K562 (cell line): ENCODE data around the gene COX7A2. TPM values are rescaled to one million over a fixed set of nuclear protein-coding genes. Genes with fewer than 3 reads are reported as not detected.

Experiments used
- ATAC-seq: fragments of 200-7000 bp; cut with Tn5 transposase; 3 replicates; pipeline ENCODE4 v1.9.1; 2020; ENCODE audit warnings: moderate library complexity
- BruUV-seq: library from RNA; stranded (reverse); fragments of 400-500 nt; replicated peaks from 2 replicates; lab custom pipeline; 2021; lab: Mats Ljungman, UMichigan
- CTCF ChIA-PET: fragments of 300-600 bp; formaldehyde crosslinking; extraction: SDS; loops from one replicate; lab custom pipeline; 2021; ENCODE audit warnings: low intra/inter-chr PET ratio; lab: Yijun Ruan, JAX
- POLR2A ChIA-PET: fragments of 300-600, 350-650 bp; sonication (Branson Sonifier 250); formaldehyde crosslinking; extraction: SDS; loops from one replicate; lab custom pipeline; 2021; ENCODE audit warnings: antibody characterized with exemption, inconsistent platforms; lab: Yijun Ruan, JAX
- DNase-seq, 4 experiments: peaks; one replicate each; pipeline versions ENCODE4 v3.0.0 to v3.0.0-alpha.2; 2011 to 2018; ENCODE audit warnings: low spot score in 3 of 4, mixed read lengths in 3 of 4; ENCODE audit errors: extremely low read depth in 1 of 4
- FAIRE-seq: peaks from 2 replicates; lab custom pipeline; 2011; peaks lifted over from hg19 to GRCh38; lab: Jason Lieb, UNC
- H2AFZ ChIP-seq: 2 replicates; pipeline ENCODE4 v1.6.0; 2011; ENCODE audit warnings: low read depth, low read length, control low read depth, inconsistent platforms
- H3K27ac ChIP-seq: fragments of 200-600 bp; 3 replicates; pipeline ENCODE4 v1.8.0; 2011; ENCODE audit warnings: low read depth, mild to moderate bottlenecking, control low read depth, inconsistent platforms, low read length, moderate library complexity, mixed read lengths; ENCODE audit errors: extremely low read depth
- H3K27me3 ChIP-seq, 2 experiments: fragments of 300-600 bp in 1 of 2; 2 replicates in 1 of 2; 3 replicates in 1 of 2; pipeline versions ENCODE4 v1.6.0 to v1.8.0; 2011; ENCODE audit warnings: inconsistent platforms in 2 of 2, low read length in 2 of 2, mild to moderate bottlenecking in 1 of 2, mixed read lengths in 1 of 2, moderate library complexity in 1 of 2; ENCODE audit not compliant: control insufficient read depth in 2 of 2, insufficient read depth in 2 of 2
- H3K36me3 ChIP-seq: fragments of 300-600 bp; 3 replicates; pipeline ENCODE4 v1.8.0; 2011; ENCODE audit warnings: mild to moderate bottlenecking, low read length, inconsistent platforms; ENCODE audit not compliant: control insufficient read depth, insufficient read depth
- H3K4me1 ChIP-seq, 2 experiments: fragments of 200-600 bp in 1 of 2; replicated peaks in 1 of 2; 2 replicates in 1 of 2; 3 replicates in 1 of 2; pipeline versions ENCODE4 v1.5.1 to v1.8.0; 2011; ENCODE audit warnings: inconsistent platforms in 2 of 2, low read length in 2 of 2, mild to moderate bottlenecking in 1 of 2, mixed read lengths in 1 of 2, moderate library complexity in 1 of 2; ENCODE audit not compliant: control insufficient read depth in 2 of 2, insufficient read depth in 2 of 2
- H3K4me2 ChIP-seq: 2 replicates; pipeline ENCODE4 v1.6.1; 2011; ENCODE audit warnings: low read length, control low read depth, inconsistent platforms, mixed read lengths; ENCODE audit not compliant: insufficient read depth
- H3K4me3 ChIP-seq: fragments of 200-600 bp; sonication (generic), shearing (Covaris generic); 2 replicates; pipeline ENCODE4 v1.5.1; 2016; ENCODE audit warnings: control low read depth, inconsistent platforms
- H3K79me2 ChIP-seq: fragments of 200-600 bp; 3 replicates; pipeline ENCODE4 v1.8.0; 2011; ENCODE audit warnings: low read length, inconsistent platforms; ENCODE audit not compliant: control insufficient read depth, insufficient read depth
- H3K9ac ChIP-seq, 2 experiments: 2 replicates each; pipeline versions ENCODE4 v1.6.0 to v1.6.1; 2011; ENCODE audit warnings: low read depth in 2 of 2, low read length in 2 of 2, control low read depth in 1 of 2, inconsistent platforms in 1 of 2, mild to moderate bottlenecking in 1 of 2, mixed read lengths in 1 of 2; ENCODE audit not compliant: insufficient read depth in 1 of 2
- H3K9me1 ChIP-seq: one replicate; pipeline ENCODE4 v1.6.0; 2011; ENCODE audit warnings: inconsistent platforms, mild to moderate bottlenecking, low read length, moderate library complexity; ENCODE audit not compliant: control insufficient read depth, insufficient read depth
- H3K9me3 ChIP-seq: replicated peaks from 2 replicates; pipeline ENCODE4 v1.5.1; 2011; ENCODE audit warnings: low read depth, low read length, inconsistent platforms; ENCODE audit not compliant: control insufficient read depth, insufficient read depth
- H4K20me1 ChIP-seq: replicated peaks from 2 replicates; pipeline ENCODE4 v1.6.1; 2011; ENCODE audit warnings: low read length, inconsistent platforms, mixed read lengths; ENCODE audit not compliant: control insufficient read depth, insufficient read depth
- HMGN3 ChIP-seq: IDR thresholded peaks from 2 replicates; pipeline ENCODE4 v1.6.1; 2011; ENCODE audit warnings: borderline replicate concordance, low read depth, mild to moderate bottlenecking, mixed read lengths, low read length; ENCODE audit not compliant: insufficient read length; ENCODE audit errors: extremely low read depth
- MCM7 ChIP-seq, 2 experiments: fragments of 450-650 bp; IDR thresholded peaks; 2 replicates each; pipeline ENCODE4 v1.6.1; 2016 to 2018
- NCOA1 ChIP-seq: fragments of 450-650 bp; IDR thresholded peaks from 2 replicates; pipeline ENCODE4 v1.6.1; 2016; ENCODE audit warnings: low read depth
- PHB2 ChIP-seq: fragments of 450-650 bp; IDR thresholded peaks from 2 replicates; pipeline ENCODE4 v1.6.1; 2017; ENCODE audit warnings: low read depth
- RBM14 ChIP-seq: fragments of 200-400 bp; formaldehyde crosslinking; IDR thresholded peaks from 2 replicates; pipeline ENCODE4 v1.6.1; 2018; ENCODE audit warnings: low read depth, mild to moderate bottlenecking, low read length, moderate library complexity, borderline replicate concordance; ENCODE audit not compliant: insufficient read depth
- SMARCB1 ChIP-seq: IDR thresholded peaks from 2 replicates; pipeline ENCODE4 v1.6.1; 2011; ENCODE audit warnings: improper control_type of control experiment, low read depth; ENCODE audit not compliant: insufficient read length
- TBP ChIP-seq: optimal IDR thresholded peaks from 2 replicates; pipeline ENCODE3; 2011; ENCODE audit warnings: low read depth, low read length, improper control_type of control experiment
- ZNF184 ChIP-seq: sonication (generic); formaldehyde crosslinking; IDR thresholded peaks from 2 replicates; pipeline ENCODE4 v1.5.0; 2020; ENCODE audit warnings: missing genetic modification reagents
- ZNF24 ChIP-seq: fragments of 450-650 bp; IDR thresholded peaks from 2 replicates; pipeline ENCODE4 v1.6.1; 2016
- ZNF354B ChIP-seq: fragments of 250-450 bp; sonication (Bioruptor Pico); IDR thresholded peaks from 2 replicates; pipeline ENCODE4 v1.4.0; 2020
- ZNF77 ChIP-seq: fragments of 250-450 bp; sonication (Bioruptor Pico); IDR thresholded peaks from 2 replicates; pipeline ENCODE4 v1.5.0; 2020
- WGBS: fragments of 100-300 bp; shearing (Covaris generic); methylation state at CpG from one replicate; pipeline ENCODE4 v1.1.6; 2016; ENCODE audit warnings: low coverage, mixed read lengths; ENCODE audit not compliant: insufficient coverage; ENCODE audit errors: missing lambda C conversion rate; 5-methylcytosine and 5-hydroxymethylcytosine counted together
- in situ Hi-C: fragments of 300-500 bp; cut with MboI; formaldehyde crosslinking; loops from 4 replicates; pipeline ENCODE4 v1.15.0; 2018; ENCODE audit warnings: inconsistent platforms, mixed read lengths
- intact Hi-C: fragments of 100-400 bp; cut with micrococcal nuclease; formaldehyde crosslinking; loops from 2 replicates; pipeline ENCODE4 v1.14.2; 2022
- polyA plus RNA-seq, 8 experiments: library from polyadenylated mRNA; depleted of rRNA in 4 of 8; stranded (reverse) in 5 of 8; unstranded in 3 of 8; fragments of >200 nt; fragmentation: Nextera tagmentation in 2 of 8; fragmentation: Illumina TruSeq in 1 of 8; extraction: Ambion mirVana in 2 of 8; extraction: Trizol in 1 of 8; gene quantifications; 2 replicates each; pipeline versions ENCODE4 v1.2.1 to v1.2.3, GENCODE V29; 2011 to 2014; ENCODE audit warnings: inconsistent platforms in 1 of 8, missing spikeins in 1 of 8
- total RNA-seq, 7 experiments: library from RNA; depleted of rRNA in 6 of 7; stranded (reverse); fragments of >200 nt in 6 of 7; fragmentation: Illumina TruSeq in 2 of 7; extraction: Trizol in 2 of 7; gene quantifications; 2 replicates each; pipeline versions ENCODE4 v1.2.1 to v1.2.3, GENCODE V29; 2011 to 2021; ENCODE audit warnings: low replicate concordance in 1 of 7
- TF ChIP-seq, protein P1 (sequence below): sonication (generic); formaldehyde crosslinking; IDR thresholded peaks from 2 replicates; pipeline ENCODE4 v1.8.1; 2023; ENCODE audit warnings: mild to moderate bottlenecking, missing genetic modification reagents
- TF ChIP-seq, protein P2 (sequence below), 2 experiments: fragments of 250-450 bp in 1 of 2; fragments of 450-650 bp in 1 of 2; sonication (Bioruptor Pico) in 1 of 2; IDR thresholded peaks; 2 replicates each; pipeline versions ENCODE4 v1.6.1 to v1.8.0; 2016 to 2021; ENCODE audit warnings: mild to moderate bottlenecking in 2 of 2, moderate library complexity in 2 of 2, missing compliant biosample characterization in 1 of 2, missing genetic modification characterization in 1 of 2
- TF ChIP-seq, protein P3 (sequence below): fragments of 250-450 bp; sonication (Bioruptor Pico); IDR thresholded peaks from 2 replicates; pipeline ENCODE4 v1.8.0; 2022; ENCODE audit warnings: moderate library complexity, mild to moderate bottlenecking, inconsistent platforms
- TF ChIP-seq, protein P4 (sequence below): sonication (generic); formaldehyde crosslinking; IDR thresholded peaks from 2 replicates; pipeline ENCODE4 v1.8.0; 2022; ENCODE audit warnings: mild to moderate bottlenecking, low read depth, missing genetic modification reagents

Gene COX7A2
- total and polyA plus RNA-seq, 9 of the 15 experiments (the other 6 are each of a cell fraction or from before 2014, with no cell fraction given) = 234 to 2,216 (median 585) TPM

DNA sequence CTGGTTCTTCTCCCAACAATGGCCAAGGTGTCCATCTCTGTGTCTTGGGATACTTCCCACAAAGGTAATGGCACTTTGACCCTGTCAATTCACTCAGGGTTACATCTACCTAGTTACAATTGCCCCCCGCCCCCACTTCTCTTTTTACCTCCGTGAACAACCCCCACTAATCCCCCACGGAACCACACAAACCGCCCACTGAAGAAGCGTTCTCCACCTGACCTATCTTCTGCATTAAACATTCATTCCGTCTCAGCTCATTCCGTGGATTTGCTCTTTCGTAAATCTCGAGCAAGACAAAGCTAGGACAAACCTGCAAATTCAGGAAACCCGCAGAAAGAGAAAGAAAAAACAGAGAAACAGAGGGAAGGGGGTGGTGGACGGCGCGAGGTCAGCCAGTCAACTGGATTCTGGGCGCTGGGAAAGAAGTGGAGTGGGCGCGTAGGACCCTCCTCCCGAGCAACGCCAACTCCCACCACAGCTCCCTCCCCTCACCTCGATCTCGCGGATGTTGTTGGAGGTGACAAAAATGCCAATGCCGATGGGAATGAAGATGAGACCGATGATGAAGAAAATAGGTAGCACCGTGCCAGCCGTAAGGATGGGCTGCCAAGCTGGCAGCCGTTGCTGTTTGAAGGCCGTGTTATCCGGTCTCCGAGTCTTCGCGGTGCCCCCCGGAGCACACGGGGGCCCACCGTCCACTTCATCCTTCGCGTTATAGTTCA lies 40.5 kb upstream of the COX7A2 start:
- peak overlapping the region; percentile 90 for H2AFZ ChIP-seq
- BruUV-seq = no TSS peak
- intact Hi-C loops = loop anchor here (1.0 to 10.0 kb wide), 3 partner anchors 41 to 1759 kb away; partner anchors contain the start of genes COX7A2, EEF1A1 and SENP6
- TF ChIP-seq RBM14 (no peak), NCOA1 (no peak), ZNF24 (no peak), ZNF77 (no peak), SMARCB1 (no peak), PHB2 (no peak), TBP (no peak), HMGN3 (no peak), MCM7 (IDR thresholded peaks at IDR 0.05) (no peak), ZNF184 (CRISPR knock-in tag) (no peak), ZNF354B (CRISPR knock-in tag) (no peak)
- TF ChIP-seq, protein P1, sequence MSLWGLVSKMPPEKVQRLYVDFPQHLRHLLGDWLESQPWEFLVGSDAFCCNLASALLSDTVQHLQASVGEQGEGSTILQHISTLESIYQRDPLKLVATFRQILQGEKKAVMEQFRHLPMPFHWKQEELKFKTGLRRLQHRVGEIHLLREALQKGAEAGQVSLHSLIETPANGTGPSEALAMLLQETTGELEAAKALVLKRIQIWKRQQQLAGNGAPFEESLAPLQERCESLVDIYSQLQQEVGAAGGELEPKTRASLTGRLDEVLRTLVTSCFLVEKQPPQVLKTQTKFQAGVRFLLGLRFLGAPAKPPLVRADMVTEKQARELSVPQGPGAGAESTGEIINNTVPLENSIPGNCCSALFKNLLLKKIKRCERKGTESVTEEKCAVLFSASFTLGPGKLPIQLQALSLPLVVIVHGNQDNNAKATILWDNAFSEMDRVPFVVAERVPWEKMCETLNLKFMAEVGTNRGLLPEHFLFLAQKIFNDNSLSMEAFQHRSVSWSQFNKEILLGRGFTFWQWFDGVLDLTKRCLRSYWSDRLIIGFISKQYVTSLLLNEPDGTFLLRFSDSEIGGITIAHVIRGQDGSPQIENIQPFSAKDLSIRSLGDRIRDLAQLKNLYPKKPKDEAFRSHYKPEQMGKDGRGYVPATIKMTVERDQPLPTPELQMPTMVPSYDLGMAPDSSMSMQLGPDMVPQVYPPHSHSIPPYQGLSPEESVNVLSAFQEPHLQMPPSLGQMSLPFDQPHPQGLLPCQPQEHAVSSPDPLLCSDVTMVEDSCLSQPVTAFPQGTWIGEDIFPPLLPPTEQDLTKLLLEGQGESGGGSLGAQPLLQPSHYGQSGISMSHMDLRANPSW (CRISPR knock-in tag) = no peak
- TF ChIP-seq, protein P2, sequence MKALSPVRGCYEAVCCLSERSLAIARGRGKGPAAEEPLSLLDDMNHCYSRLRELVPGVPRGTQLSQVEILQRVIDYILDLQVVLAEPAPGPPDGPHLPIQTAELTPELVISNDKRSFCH (CRISPR knock-in tag; IDR thresholded peaks at IDR 0.05) = no peak
- TF ChIP-seq, protein P2 (tag; IDR thresholded peaks at IDR 0.05) = 0 out of 2 replicates have a peak, but pooled peaks have one; percentile 56
- TF ChIP-seq, protein P3, sequence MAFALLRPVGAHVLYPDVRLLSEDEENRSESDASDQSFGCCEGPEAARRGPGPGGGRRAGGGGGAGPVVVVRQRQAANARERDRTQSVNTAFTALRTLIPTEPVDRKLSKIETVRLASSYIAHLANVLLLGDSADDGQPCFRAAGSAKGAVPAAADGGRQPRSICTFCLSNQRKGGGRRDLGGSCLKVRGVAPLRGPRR = no peak
- TF ChIP-seq, protein P4, sequence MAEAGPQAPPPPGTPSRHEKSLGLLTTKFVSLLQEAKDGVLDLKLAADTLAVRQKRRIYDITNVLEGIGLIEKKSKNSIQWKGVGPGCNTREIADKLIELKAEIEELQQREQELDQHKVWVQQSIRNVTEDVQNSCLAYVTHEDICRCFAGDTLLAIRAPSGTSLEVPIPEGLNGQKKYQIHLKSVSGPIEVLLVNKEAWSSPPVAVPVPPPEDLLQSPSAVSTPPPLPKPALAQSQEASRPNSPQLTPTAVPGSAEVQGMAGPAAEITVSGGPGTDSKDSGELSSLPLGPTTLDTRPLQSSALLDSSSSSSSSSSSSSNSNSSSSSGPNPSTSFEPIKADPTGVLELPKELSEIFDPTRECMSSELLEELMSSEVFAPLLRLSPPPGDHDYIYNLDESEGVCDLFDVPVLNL (CRISPR knock-in tag) = 0 out of 2 replicates have a peak, but pooled peaks have one; percentile 16

More for the DNA sequence above, 40.5 kb upstream of the COX7A2 start:
- Histone ChIP-seq H4K20me1 (no peaks in the 10 kb centered on the region; the same call in 1 of the 2 replicates), H3K9ac (peak overlapping the region; percentile 89 to 97), H3K27ac (peak overlapping the region; percentile 83), H3K79me2 (peaks cover 89% of the 10 kb centered on the region), H3K9me1 (no peaks in the 10 kb centered on the region), H3K36me3 (peaks cover 4% of the 10 kb centered on the region; the same call in 1 of the 3 replicates), H3K4me3 (peak overlapping the region; percentile 95), H3K9me3 (no peaks in the 10 kb centered on the region), H3K4me2 (peak overlapping the region; percentile 95), H3K27me3 (no peaks in the 10 kb centered on the region), H3K4me1 (peaks cover 0 to 21% of the 10 kb centered on the region in 2 experiments; a peak in 3 of 5 replicates)
- POLR2A ChIA-PET = interaction anchor here (0.6 to 1.8 kb wide), 8 partner anchors 9 to 1760 kb away, joined by 3 to 5 read pairs (median 3); partner anchors contain the start of gene SENP6
- in situ Hi-C loops = no loop called here
- no peak for FAIRE-seq
- peak; percentile 29 for ATAC-seq
- whole genome bisulfite sequencing = 0% methylated on average over 33 of the region's 36 CpGs
- peak; percentile 15 to 43 (median 17) for DNase-seq
- CTCF ChIA-PET = no interaction called here
